GM23338 (cell line): ENCODE data around the gene ALDH3B1. TPM values are rescaled to one million over a fixed set of nuclear protein-coding genes. Genes with fewer than 3 reads are reported as not detected.

Experiments used
- ATAC-seq: fragments of 200-7000 bp; cut with Tn5 transposase; 3 replicates; pipeline ENCODE4 v1.9.1; 2020
- DNase-seq: peaks from one replicate; pipeline ENCODE4 v3.0.0-alpha.2; 2015; ENCODE audit warnings: low spot score
- H2AFZ ChIP-seq: fragments of 200-600 bp; sonication (generic); 2 replicates; pipeline ENCODE4 v1.8.0; 2016; ENCODE audit warnings: antibody characterized with exemption, mild to moderate bottlenecking, moderate library complexity
- H3F3A ChIP-seq: fragments of 200-600 bp; sonication (generic); replicated peaks from 2 replicates; pipeline ENCODE4 v1.8.0; 2017; ENCODE audit warnings: antibody characterized with exemption, mixed run types, low read depth
- H3K27ac ChIP-seq: fragments of 200-600 bp; sonication (generic); 2 replicates; pipeline ENCODE4 v1.6.1; 2016; ENCODE audit warnings: low read depth
- H3K27me3 ChIP-seq: fragments of 200-600 bp; sonication (generic); 2 replicates; pipeline ENCODE4 v1.8.0; 2016; ENCODE audit warnings: mild to moderate bottlenecking, mixed run types, moderate library complexity; ENCODE audit not compliant: insufficient read depth
- H3K36me3 ChIP-seq: fragments of 200-600 bp; sonication (generic); 2 replicates; pipeline ENCODE4 v1.8.0; 2016; ENCODE audit warnings: mild to moderate bottlenecking; ENCODE audit not compliant: insufficient read depth
- H3K4me1 ChIP-seq: fragments of 200-600 bp; sonication (generic); 2 replicates; pipeline ENCODE4 v1.8.0; 2016; ENCODE audit warnings: mild to moderate bottlenecking, moderate library complexity; ENCODE audit not compliant: insufficient read depth
- H3K4me2 ChIP-seq: fragments of 200-600 bp; sonication (generic); 2 replicates; pipeline ENCODE4 v1.7.1; 2017; ENCODE audit warnings: mixed run types
- H3K4me3 ChIP-seq: fragments of 200-600 bp; sonication (generic); 2 replicates; pipeline ENCODE4 v1.6.1; 2016; ENCODE audit warnings: mixed run types
- H3K79me2 ChIP-seq: fragments of 200-600 bp; sonication (generic); replicated peaks from 2 replicates; pipeline ENCODE4 v1.8.0; 2017; ENCODE audit warnings: mild to moderate bottlenecking; ENCODE audit not compliant: insufficient read depth
- H3K9me2 ChIP-seq: fragments of 200-600 bp; sonication (generic); 2 replicates; pipeline ENCODE4 v1.8.0; 2017; ENCODE audit not compliant: insufficient read depth
- H4K20me1 ChIP-seq: fragments of 200-600 bp; sonication (generic); replicated peaks from 2 replicates; pipeline ENCODE4 v1.8.0; 2017; ENCODE audit warnings: mild to moderate bottlenecking; ENCODE audit not compliant: insufficient read depth
- H3K27ac Mint-ChIP-seq: 2 replicates; pipeline ENCODE4 v1.8.0; 2020; ENCODE audit warnings: inconsistent platforms, mild to moderate bottlenecking, moderate library complexity, mixed read lengths
- H3K27me3 Mint-ChIP-seq: 3 replicates; pipeline ENCODE4 v1.8.0; 2022; ENCODE audit warnings: low read depth, mild to moderate bottlenecking, moderate library complexity, mixed read lengths, inconsistent platforms; ENCODE audit not compliant: insufficient read depth, poor library complexity
- H3K36me3 Mint-ChIP-seq: 3 replicates; pipeline ENCODE4 v1.8.0; 2021; ENCODE audit warnings: low read depth, mild to moderate bottlenecking, inconsistent platforms, moderate library complexity, mixed read lengths
- H3K4me1 Mint-ChIP-seq: 3 replicates; pipeline ENCODE4 v1.8.0; 2020; ENCODE audit warnings: mild to moderate bottlenecking, inconsistent platforms, mixed read lengths
- H3K4me3 Mint-ChIP-seq: 3 replicates; pipeline ENCODE4 v1.8.0; 2021; ENCODE audit warnings: moderate library complexity, mild to moderate bottlenecking, inconsistent platforms, mixed read lengths
- H3K9me3 Mint-ChIP-seq: 3 replicates; pipeline ENCODE4 v1.8.0; 2020; ENCODE audit warnings: moderate library complexity, mild to moderate bottlenecking, inconsistent platforms, mixed read lengths
- CREB1 ChIP-seq: fragments of 250-450 bp; sonication (Bioruptor Pico); IDR thresholded peaks from 2 replicates; pipeline ENCODE4 v1.5.0; 2020; ENCODE audit warnings: low read depth, mild to moderate bottlenecking, moderate library complexity
- EZH2 ChIP-seq: fragments of 200-600 bp; sonication (generic); IDR thresholded peaks from one replicate; pipeline ENCODE4 v1.8.0; 2017; ENCODE audit warnings: antibody characterized with exemption, mild to moderate bottlenecking, low read depth; ENCODE audit not compliant: unreplicated experiment
- EZH2phosphoT487 ChIP-seq: fragments of 200-600 bp; sonication (generic); IDR thresholded peaks from one replicate; pipeline ENCODE4 v1.8.1; 2018; ENCODE audit warnings: antibody characterized with exemption; ENCODE audit not compliant: unreplicated experiment
- JUNB ChIP-seq: IDR thresholded peaks from one replicate; pipeline ENCODE4 v1.6.1; 2016; ENCODE audit warnings: antibody characterized with exemption; ENCODE audit not compliant: unreplicated experiment
- POLR2AphosphoS5 ChIP-seq: IDR thresholded peaks from 2 replicates; pipeline ENCODE4 v1.6.1; 2016; ENCODE audit warnings: antibody characterized with exemption, low read depth
- ZNF114 ChIP-seq: fragments of 250-450 bp; sonication (Bioruptor Pico); IDR thresholded peaks from 2 replicates; pipeline ENCODE4 v1.5.0; 2020; ENCODE audit warnings: mild to moderate bottlenecking, moderate library complexity
- ZNF331 ChIP-seq: fragments of 250-450 bp; sonication (Bioruptor Pico); IDR thresholded peaks from 2 replicates; pipeline ENCODE4 v1.5.0; 2020; ENCODE audit warnings: low read depth, mild to moderate bottlenecking, moderate library complexity
- polyA plus RNA-seq: library from polyadenylated mRNA; unstranded; fragments of >200 nt; fragmentation: Nextera tagmentation; extraction: Ambion mirVana; gene quantifications from 2 replicates; pipeline ENCODE4 v1.2.1, GENCODE V29; 2016
- total RNA-seq: library from RNA; depleted of rRNA; stranded (reverse); fragments of >200 nt; shearing (Covaris generic); gene quantifications from 2 replicates; pipeline ENCODE4 v1.2.3, GENCODE V29; 2014
- TF ChIP-seq, protein P1 (sequence below): IDR thresholded peaks from one replicate; pipeline ENCODE4 v1.6.1; 2018; ENCODE audit warnings: antibody characterized with exemption; ENCODE audit not compliant: unreplicated experiment
- TF ChIP-seq, protein P2 (sequence below), 2 experiments: fragments of 200-600 bp in 1 of 2; sonication (generic) in 1 of 2; conservative IDR thresholded peaks; 2 replicates each; pipeline versions ENCODE4 v1.5.1 to v1.6.1; 2016 to 2017; ENCODE audit warnings: antibody characterized with exemption in 2 of 2, low read depth in 2 of 2, mild to moderate bottlenecking in 2 of 2, moderate library complexity in 1 of 2

The ALDH3B1 gene
- total and polyA plus RNA-seq, 2 experiments from 2014 or later: 0.52 TPM; not detected in 1

DNA sequence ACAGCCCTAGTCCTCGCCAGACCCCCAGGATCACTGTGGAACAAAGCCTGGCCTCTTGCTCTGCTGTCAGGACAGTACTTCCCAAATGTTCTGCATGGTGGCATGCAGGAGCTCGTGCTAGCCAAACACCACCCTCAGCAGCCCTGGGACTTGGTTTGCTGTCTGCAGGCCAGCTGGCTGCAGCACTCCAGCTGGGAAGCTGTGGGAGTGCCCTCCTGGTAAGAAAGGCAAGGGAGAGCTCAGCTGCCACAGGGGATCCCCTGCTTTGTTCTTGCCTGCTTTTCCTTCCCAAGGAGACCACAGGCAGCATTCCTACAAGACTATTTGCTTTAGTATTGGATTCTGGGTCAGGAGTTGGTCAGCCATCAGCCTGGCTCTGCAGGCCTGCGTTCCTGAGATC lies 56.6 kb downstream of the ALDH3B1 start (continued):
- TF ChIP-seq, protein P1, sequence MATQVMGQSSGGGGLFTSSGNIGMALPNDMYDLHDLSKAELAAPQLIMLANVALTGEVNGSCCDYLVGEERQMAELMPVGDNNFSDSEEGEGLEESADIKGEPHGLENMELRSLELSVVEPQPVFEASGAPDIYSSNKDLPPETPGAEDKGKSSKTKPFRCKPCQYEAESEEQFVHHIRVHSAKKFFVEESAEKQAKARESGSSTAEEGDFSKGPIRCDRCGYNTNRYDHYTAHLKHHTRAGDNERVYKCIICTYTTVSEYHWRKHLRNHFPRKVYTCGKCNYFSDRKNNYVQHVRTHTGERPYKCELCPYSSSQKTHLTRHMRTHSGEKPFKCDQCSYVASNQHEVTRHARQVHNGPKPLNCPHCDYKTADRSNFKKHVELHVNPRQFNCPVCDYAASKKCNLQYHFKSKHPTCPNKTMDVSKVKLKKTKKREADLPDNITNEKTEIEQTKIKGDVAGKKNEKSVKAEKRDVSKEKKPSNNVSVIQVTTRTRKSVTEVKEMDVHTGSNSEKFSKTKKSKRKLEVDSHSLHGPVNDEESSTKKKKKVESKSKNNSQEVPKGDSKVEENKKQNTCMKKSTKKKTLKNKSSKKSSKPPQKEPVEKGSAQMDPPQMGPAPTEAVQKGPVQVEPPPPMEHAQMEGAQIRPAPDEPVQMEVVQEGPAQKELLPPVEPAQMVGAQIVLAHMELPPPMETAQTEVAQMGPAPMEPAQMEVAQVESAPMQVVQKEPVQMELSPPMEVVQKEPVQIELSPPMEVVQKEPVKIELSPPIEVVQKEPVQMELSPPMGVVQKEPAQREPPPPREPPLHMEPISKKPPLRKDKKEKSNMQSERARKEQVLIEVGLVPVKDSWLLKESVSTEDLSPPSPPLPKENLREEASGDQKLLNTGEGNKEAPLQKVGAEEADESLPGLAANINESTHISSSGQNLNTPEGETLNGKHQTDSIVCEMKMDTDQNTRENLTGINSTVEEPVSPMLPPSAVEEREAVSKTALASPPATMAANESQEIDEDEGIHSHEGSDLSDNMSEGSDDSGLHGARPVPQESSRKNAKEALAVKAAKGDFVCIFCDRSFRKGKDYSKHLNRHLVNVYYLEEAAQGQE: no peak
- TF ChIP-seq POLR2AphosphoS5 (no peak), ZNF331 (CRISPR knock-in tag) (no peak), CREB1 (no peak), ZNF114 (no peak), EZH2 (no peak)
- TF ChIP-seq, protein P2, sequence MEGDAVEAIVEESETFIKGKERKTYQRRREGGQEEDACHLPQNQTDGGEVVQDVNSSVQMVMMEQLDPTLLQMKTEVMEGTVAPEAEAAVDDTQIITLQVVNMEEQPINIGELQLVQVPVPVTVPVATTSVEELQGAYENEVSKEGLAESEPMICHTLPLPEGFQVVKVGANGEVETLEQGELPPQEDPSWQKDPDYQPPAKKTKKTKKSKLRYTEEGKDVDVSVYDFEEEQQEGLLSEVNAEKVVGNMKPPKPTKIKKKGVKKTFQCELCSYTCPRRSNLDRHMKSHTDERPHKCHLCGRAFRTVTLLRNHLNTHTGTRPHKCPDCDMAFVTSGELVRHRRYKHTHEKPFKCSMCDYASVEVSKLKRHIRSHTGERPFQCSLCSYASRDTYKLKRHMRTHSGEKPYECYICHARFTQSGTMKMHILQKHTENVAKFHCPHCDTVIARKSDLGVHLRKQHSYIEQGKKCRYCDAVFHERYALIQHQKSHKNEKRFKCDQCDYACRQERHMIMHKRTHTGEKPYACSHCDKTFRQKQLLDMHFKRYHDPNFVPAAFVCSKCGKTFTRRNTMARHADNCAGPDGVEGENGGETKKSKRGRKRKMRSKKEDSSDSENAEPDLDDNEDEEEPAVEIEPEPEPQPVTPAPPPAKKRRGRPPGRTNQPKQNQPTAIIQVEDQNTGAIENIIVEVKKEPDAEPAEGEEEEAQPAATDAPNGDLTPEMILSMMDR (conservative IDR thresholded peaks at IDR 0.05; ENCODE audit: low read depth in 2 of 2): no peak

DNA sequence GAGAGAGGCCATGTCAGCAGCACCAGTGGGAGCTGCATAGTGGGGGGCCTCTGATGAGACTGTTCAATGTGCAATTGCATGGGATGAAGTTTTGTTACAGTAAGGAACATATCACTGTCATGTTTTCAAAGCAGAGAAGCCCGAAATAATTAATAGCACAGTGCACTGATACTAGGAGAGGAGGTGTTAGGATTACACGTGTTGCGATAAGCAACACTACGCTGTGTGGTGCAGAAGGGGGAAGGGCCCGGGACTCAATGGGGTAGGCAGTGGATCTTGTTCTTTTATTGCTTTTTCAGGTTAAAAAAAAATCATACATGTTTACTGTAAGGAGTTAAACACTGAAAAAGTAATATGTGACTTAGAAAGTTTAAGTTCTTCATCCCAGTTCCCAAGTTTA lies 57.9 kb downstream of the ALDH3B1 start:
- no peak for DNase-seq
- Mint-ChIP-seq H3K4me3 (no peak overlapping the region), H3K4me1 (no peaks in the 10 kb centered on the region; the same call in 2 of the 3 replicates), H3K27me3 (peaks cover 8% of the 10 kb centered on the region), H3K9me3 (no peaks in the 10 kb centered on the region), H3K36me3 (peaks cover 90% of the 10 kb centered on the region), H3K27ac (no peak overlapping the region)
- Histone ChIP-seq H3F3A (peaks cover 38% of the 10 kb centered on the region; the same call in 1 of the 2 replicates), H3K4me3 (no peak overlapping the region), H3K4me2 (no peak overlapping the region), H4K20me1 (peaks cover 29% of the 10 kb centered on the region), H3K27me3 (no peaks in the 10 kb centered on the region), H3K9me2 (no peaks in the 10 kb centered on the region), H3K4me1 (no peaks in the 10 kb centered on the region), H2AFZ (no peak overlapping the region), H3K79me2 (peaks cover 11% of the 10 kb centered on the region), H3K27ac (peak overlapping the region; percentile 79; the same call in 1 of the 2 replicates), H3K36me3 (peaks cover 77% of the 10 kb centered on the region)
- no peak for TF ChIP-seq JUNB
- TF ChIP-seq EZH2phosphoT487: no peak
- no peak for ATAC-seq
